ENCODE data around the gene ZNF20.
A peak's percentile ranks its signal among the peaks of the same experiment; 100 is the strongest.

The ZNF20 gene
- 0.35 to 1.4 (median 0.52) reads per million in 3 donors for total RNA-seq

DNA sequence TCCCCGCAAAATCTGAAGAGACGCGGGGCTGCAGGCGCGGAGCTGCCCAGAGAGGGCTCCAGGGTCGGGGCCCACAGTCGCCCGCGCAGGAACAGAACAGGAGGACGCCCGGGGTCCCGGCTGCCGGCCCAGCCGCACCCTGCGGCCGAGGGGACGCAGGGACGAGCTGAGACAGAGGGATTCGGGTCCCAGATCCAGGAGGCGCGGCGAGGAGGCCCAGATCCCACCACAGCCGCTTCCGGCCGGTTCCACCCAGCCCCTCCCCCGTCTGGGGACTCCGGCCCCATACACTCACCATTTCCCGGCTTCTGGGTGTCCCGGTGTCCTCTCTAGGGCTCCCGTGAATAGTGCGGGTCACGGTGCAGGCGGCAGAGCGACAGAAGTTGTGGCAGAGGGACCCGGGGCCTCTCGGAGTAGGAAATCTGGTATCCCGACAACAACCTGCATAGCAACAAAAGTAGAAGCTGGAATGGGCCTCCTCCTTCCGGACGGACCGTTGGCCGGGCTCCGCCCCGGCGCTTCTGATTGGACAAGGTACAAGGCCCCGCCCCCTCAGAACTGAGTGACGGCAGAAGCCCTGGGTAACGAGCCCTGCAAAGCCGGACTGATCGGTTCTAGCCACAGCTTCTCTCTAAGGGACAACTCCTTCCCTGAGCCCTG, at the start of gene ZNF20:
TSS of gene ZNF20 (minus strand) at position 466 of the 660 bp plus-strand sequence. CDS start at position 298, 168 bp downstream.
- Histone ChIP-seq H3K27me3 (replicated peaks; ENCODE audit: control insufficient read depth, insufficient read depth, low read length, poor library complexity, severe bottlenecking) (no peaks in the 10 kb centered on the region), H3K27ac (ENCODE audit: insufficient read depth, low read length, poor library complexity, severe bottlenecking) (peak within 1 kb of the TSS; percentile 55), H3K4me1 (ENCODE audit: control insufficient read depth, insufficient read depth, low read length, poor library complexity, severe bottlenecking) (peaks cover 17% of the 10 kb centered on the region), H3K36me3 (ENCODE audit: control insufficient read depth, insufficient read depth, low read length) (peaks cover 8% of the 10 kb centered on the region), H3K4me3 (ENCODE audit: insufficient read depth, low read depth, low read length, poor library complexity, severe bottlenecking) (peak within 1 kb of the TSS; percentile 92), H3K9me3 (ENCODE audit: control insufficient read depth, low read length) (peaks cover under 1% of the 10 kb centered on the region)
- peak; percentile 77 to 84 (median 79) for DNase-seq

DNA sequence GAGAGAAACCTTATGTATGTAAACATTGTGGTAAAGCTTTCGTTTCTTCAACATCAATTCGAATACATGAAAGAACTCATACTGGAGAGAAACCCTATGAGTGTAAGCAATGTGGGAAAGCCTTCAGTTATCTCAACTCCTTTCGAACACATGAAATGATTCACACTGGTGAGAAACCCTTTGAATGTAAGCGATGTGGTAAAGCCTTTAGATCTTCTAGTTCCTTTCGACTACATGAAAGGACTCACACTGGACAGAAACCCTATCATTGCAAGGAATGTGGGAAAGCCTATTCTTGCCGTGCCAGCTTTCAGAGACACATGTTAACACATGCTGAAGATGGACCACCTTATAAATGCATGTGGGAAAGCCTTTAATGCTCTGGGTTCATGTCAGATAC, 47.5 kb upstream of the ZNF20 start:
- Histone ChIP-seq H3K27ac (ENCODE audit: insufficient read depth, low read length, poor library complexity, severe bottlenecking) (no peak overlapping the region), H3K9me3 (ENCODE audit: control insufficient read depth, low read length) (peaks cover 74% of the 10 kb centered on the region), H3K4me3 (ENCODE audit: insufficient read depth, low read depth, low read length, poor library complexity, severe bottlenecking) (no peak overlapping the region), H3K36me3 (ENCODE audit: control insufficient read depth, insufficient read depth, low read length) (peaks cover 62% of the 10 kb centered on the region), H3K27me3 (replicated peaks; ENCODE audit: control insufficient read depth, insufficient read depth, low read length, poor library complexity, severe bottlenecking) (no peaks in the 10 kb centered on the region), H3K4me1 (ENCODE audit: control insufficient read depth, insufficient read depth, low read length, poor library complexity, severe bottlenecking) (no peaks in the 10 kb centered on the region)
- DNase-seq: no peak

DNA sequence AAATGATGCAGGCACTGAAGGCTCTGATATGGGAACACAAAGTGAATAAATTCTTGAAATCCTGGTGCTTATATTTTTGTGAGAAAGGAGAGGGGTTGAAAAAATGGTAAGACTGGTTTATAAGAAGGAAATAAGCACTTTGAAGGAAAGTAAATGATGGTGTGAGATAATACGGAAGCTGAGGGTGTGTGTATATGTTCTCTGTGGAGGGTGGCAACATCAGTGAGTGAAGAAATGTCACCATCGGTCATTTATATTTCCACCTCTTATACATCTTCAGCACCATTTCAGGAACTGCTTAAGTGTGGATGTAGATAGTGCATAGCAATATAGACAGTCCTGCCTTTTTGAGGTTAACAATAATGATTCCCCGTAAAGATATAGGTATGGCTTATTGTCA, 40.2 kb upstream of the ZNF20 start:
- Histone ChIP-seq H3K36me3 (ENCODE audit: control insufficient read depth, insufficient read depth, low read length) (peaks cover 35% of the 10 kb centered on the region), H3K4me1 (ENCODE audit: control insufficient read depth, insufficient read depth, low read length, poor library complexity, severe bottlenecking) (no peaks in the 10 kb centered on the region), H3K27ac (ENCODE audit: insufficient read depth, low read length, poor library complexity, severe bottlenecking) (no peak overlapping the region), H3K9me3 (ENCODE audit: control insufficient read depth, low read length) (peaks cover 30% of the 10 kb centered on the region), H3K27me3 (replicated peaks; ENCODE audit: control insufficient read depth, insufficient read depth, low read length, poor library complexity, severe bottlenecking) (no peaks in the 10 kb centered on the region), H3K4me3 (ENCODE audit: insufficient read depth, low read depth, low read length, poor library complexity, severe bottlenecking) (no peak overlapping the region)
- no peak for DNase-seq

DNA sequence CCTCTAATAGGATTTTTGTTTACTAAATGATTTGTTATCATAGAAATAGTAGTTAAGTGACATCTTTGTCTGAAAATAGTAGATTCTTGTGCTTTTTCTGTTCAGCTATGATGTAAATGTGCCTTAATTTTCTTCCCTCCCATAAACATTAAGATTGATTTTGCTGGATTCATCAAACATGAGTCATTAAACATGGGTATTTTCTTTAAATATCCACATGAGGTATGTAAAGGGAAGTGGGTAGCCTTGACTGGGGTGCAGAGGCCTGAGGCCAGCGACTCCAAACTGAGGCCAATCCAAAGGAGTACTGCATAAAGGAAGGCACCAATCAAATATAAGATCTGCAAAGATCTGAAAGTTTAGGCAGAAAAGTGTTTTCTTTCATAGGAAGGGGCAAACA, 26.5 kb upstream of the ZNF20 start:
- no peak for DNase-seq

DNA sequence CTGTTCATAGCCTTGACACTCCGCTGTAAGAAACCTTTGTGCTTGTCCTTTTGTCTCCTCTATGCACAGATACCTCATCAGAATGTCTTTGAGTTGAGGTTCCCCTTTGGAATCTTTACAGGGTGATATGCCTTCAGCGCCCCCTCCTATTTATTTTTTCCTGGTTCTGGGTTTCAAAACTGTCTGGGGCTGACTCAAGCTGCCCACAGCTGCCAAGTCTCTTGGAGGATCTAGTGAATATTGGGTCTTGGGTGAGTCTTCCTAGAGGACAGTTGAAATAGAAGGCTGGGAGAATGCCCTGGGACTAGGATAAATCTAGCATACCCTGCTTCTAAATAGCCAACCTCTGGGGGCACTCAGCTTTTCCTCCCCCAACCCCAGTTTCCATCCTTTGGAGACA, 23.7 kb upstream of the ZNF20 start:
- H3K27me3 ChIP-seq (replicated peaks; ENCODE audit: control insufficient read depth, insufficient read depth, low read length, poor library complexity, severe bottlenecking): no peaks in the 10 kb centered on the region
- H3K9me3 ChIP-seq (ENCODE audit: control insufficient read depth, low read length): no peaks in the 10 kb centered on the region
- DNase-seq: no peak
- peaks cover 6% of the 10 kb centered on the region for H3K4me1 ChIP-seq (ENCODE audit: control insufficient read depth, insufficient read depth, low read length, poor library complexity, severe bottlenecking)
- peaks cover 9% of the 10 kb centered on the region for H3K36me3 ChIP-seq (ENCODE audit: control insufficient read depth, insufficient read depth, low read length)
- H3K27ac ChIP-seq (ENCODE audit: insufficient read depth, low read length, poor library complexity, severe bottlenecking): peak overlapping the region; percentile 97
- peak overlapping the region; percentile 99 for H3K4me3 ChIP-seq (ENCODE audit: insufficient read depth, low read depth, low read length, poor library complexity, severe bottlenecking)

More for the DNA sequence above, 26.5 kb upstream of the ZNF20 start:
- Histone ChIP-seq H3K4me3 (ENCODE audit: insufficient read depth, low read depth, low read length, poor library complexity, severe bottlenecking) (no peak overlapping the region), H3K36me3 (ENCODE audit: control insufficient read depth, insufficient read depth, low read length) (peaks cover 17% of the 10 kb centered on the region), H3K9me3 (ENCODE audit: control insufficient read depth, low read length) (no peaks in the 10 kb centered on the region), H3K27me3 (replicated peaks; ENCODE audit: control insufficient read depth, insufficient read depth, low read length, poor library complexity, severe bottlenecking) (no peaks in the 10 kb centered on the region), H3K4me1 (ENCODE audit: control insufficient read depth, insufficient read depth, low read length, poor library complexity, severe bottlenecking) (peaks cover 6% of the 10 kb centered on the region), H3K27ac (ENCODE audit: insufficient read depth, low read length, poor library complexity, severe bottlenecking) (no peak overlapping the region)

DNA sequence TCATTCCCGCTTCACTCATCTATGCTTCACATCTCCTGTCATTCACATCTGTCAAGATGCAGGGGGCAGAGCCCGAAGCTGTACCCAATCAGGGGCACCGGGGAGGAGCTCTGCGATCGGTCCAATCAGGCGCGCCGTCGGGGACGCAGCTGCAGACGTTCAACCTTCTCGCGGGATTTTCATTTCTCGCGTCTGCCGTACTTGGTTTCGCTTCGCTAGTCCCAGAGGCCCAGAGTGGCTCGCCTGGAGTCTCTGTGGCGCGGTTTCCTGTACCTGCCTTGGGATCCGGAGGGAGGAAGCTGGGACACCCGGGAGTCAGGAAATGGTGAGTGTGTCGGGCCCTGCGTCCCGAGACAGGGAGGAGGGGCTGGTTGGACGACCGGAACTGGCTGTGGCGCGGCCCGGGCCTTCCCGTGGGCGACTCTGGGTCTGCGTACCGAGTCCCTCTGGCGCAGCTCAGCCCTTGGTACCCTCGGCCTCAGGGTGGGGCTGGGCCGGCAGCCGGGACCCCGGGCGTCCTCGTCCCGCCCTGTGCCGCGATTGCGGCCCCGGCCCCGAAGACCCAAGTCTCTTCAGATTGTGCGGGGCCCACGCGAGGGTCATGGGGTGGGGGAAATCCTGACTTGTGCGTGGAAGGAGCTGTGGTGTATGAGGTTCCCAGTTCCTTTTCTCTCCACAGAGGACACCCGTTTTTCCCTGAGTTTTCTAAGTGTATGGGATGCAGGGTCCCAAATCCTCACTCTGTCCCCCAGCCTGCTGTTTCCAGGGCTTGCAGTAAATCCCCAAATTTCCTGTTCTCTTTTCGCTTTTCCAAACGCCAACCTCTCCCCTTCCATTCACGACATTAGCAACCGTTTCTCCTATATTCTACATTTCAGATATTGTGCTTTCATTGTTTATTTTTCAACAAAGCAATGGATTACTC, 23.0 kb upstream of the ZNF20 start, which contains the start of gene ZNF136:
TSS of gene ZNF136 (plus strand) at position 215 of the 925 bp plus-strand sequence. CDS start at position 323, 108 bp downstream.
- Histone ChIP-seq H3K36me3 (ENCODE audit: control insufficient read depth, insufficient read depth, low read length) (peaks cover 9% of the 10 kb centered on the region), H3K9me3 (ENCODE audit: control insufficient read depth, low read length) (no peaks in the 10 kb centered on the region), H3K4me1 (ENCODE audit: control insufficient read depth, insufficient read depth, low read length, poor library complexity, severe bottlenecking) (peaks cover 6% of the 10 kb centered on the region), H3K27me3 (replicated peaks; ENCODE audit: control insufficient read depth, insufficient read depth, low read length, poor library complexity, severe bottlenecking) (no peaks in the 10 kb centered on the region), H3K27ac (ENCODE audit: insufficient read depth, low read length, poor library complexity, severe bottlenecking) (peak within 1 kb of the TSS; percentile 97), H3K4me3 (ENCODE audit: insufficient read depth, low read depth, low read length, poor library complexity, severe bottlenecking) (peak within 1 kb of the TSS; percentile 99)
- peak; percentile 80 to 92 (median 87) for DNase-seq

DNA sequence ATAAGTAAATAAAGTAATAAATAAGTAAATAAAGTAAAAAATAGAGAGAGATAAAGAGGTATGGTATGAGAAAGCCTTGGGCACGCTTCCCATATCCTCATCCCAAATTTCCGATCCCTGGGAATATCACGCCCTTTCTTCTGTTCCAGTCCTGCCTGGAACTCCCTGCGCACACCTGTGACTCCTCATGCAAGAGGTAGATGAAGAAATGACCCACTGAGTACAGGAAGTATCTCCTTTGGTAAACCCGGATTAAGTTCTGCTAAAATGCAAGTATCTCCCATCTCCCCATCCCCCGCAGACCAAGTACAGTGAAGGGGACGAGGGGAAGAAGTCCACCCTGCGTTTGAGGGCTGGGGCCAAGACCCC, 22.3 kb upstream of the ZNF20 start:
- H3K27me3 ChIP-seq (replicated peaks; ENCODE audit: control insufficient read depth, insufficient read depth, low read length, poor library complexity, severe bottlenecking): no peaks in the 10 kb centered on the region
- H3K36me3 ChIP-seq (ENCODE audit: control insufficient read depth, insufficient read depth, low read length): peaks cover 9% of the 10 kb centered on the region
- no peaks in the 10 kb centered on the region for H3K9me3 ChIP-seq (ENCODE audit: control insufficient read depth, low read length)
- H3K4me1 ChIP-seq (ENCODE audit: control insufficient read depth, insufficient read depth, low read length, poor library complexity, severe bottlenecking): peaks cover 6% of the 10 kb centered on the region
- peak overlapping the region; percentile 97 for H3K27ac ChIP-seq (ENCODE audit: insufficient read depth, low read length, poor library complexity, severe bottlenecking)
- DNase-seq: peak in 1 of 3 donors; percentile 15
- peak overlapping the region; percentile 99 for H3K4me3 ChIP-seq (ENCODE audit: insufficient read depth, low read depth, low read length, poor library complexity, severe bottlenecking)

DNA sequence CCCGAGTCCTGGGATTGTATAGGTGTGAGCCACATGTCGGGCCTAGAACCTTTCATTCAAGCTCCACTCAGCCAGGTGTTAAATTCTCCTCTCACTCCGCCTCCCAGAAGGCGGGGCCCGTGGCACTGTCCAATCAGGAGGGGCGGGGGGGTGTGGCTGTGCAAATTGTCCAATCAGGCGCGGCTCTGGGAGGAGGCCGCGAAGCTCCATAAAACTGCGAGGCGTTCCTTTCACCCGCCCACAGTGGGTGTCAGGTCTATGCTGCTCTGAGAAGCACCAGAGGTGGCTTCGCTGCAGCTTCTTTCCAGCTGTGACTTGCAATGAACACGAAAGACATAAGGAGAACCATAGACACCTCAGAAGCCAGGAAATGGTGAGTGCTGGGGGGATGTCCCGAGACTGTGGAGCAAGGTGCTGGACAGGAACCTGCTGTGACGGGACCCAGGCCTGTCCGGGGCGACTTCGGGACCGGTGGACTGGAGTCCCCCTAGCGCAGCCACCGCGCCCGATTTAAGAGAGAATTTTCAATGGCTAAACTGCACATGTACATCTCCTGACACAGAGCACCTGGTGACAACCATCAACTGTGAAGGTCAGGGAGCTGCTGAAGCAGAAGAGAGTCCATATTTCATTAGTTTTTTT, 19.7 kb upstream of the ZNF20 start:
- H3K36me3 ChIP-seq (ENCODE audit: control insufficient read depth, insufficient read depth, low read length): peaks cover 3% of the 10 kb centered on the region
- no peaks in the 10 kb centered on the region for H3K27me3 ChIP-seq (replicated peaks; ENCODE audit: control insufficient read depth, insufficient read depth, low read length, poor library complexity, severe bottlenecking)
- H3K9me3 ChIP-seq (ENCODE audit: control insufficient read depth, low read length): no peaks in the 10 kb centered on the region
- H3K27ac ChIP-seq (ENCODE audit: insufficient read depth, low read length, poor library complexity, severe bottlenecking): no peak overlapping the region
- H3K4me1 ChIP-seq (ENCODE audit: control insufficient read depth, insufficient read depth, low read length, poor library complexity, severe bottlenecking): peaks cover 6% of the 10 kb centered on the region
- DNase-seq: no peak
- H3K4me3 ChIP-seq (ENCODE audit: insufficient read depth, low read depth, low read length, poor library complexity, severe bottlenecking): no peak overlapping the region

DNA sequence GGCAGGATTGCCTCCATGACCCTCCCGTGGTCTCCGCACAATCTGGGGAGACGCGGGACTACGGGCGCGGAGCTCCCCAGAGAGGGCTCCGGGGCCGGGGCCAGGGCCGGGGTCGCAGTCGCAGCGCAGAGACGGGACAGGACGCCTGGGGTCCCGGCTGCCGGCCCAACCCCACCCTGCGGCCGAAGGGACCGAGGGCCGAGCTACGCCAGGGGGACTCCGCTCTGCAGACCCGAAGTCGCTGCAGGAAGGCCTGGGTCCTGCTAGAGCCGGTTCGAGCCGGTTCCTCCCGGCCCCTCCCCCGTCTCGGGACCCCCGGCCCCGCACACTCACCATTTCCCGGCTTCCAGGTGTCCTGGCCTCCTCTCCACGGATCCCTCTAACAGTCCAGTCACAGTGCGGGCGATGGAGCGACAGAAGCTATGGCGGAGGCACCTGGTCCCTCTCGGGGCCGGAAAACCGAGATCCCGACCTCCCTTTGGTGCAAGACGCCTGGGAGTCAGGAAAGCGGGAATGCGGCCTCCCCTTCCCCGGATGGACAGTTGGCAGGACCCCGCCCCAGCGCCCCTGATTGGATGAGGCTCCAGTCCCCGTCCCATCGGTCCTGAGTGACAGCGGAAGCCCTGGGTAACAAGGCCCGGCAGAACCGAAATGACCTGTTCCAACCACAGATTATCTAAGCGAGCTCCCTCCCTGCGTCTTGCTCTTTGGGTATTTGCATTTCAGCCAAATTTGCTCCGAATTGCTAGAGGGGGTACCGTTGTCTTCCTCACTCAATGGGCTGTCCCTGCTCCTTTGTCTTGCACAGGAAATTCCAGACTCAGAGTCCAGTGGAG, 16.3 kb upstream of the ZNF20 start, which contains the start of gene ZNF625:
TSS of gene ZNF625 (minus strand) at position 512 of the 836 bp plus-strand sequence. CDS start at position 336, 176 bp downstream.
- Histone ChIP-seq H3K4me1 (ENCODE audit: control insufficient read depth, insufficient read depth, low read length, poor library complexity, severe bottlenecking) (no peaks in the 10 kb centered on the region), H3K4me3 (ENCODE audit: insufficient read depth, low read depth, low read length, poor library complexity, severe bottlenecking) (peak within 1 kb of the TSS; percentile 72), H3K27ac (ENCODE audit: insufficient read depth, low read length, poor library complexity, severe bottlenecking) (peak within 1 kb of the TSS; percentile 3), H3K27me3 (replicated peaks; ENCODE audit: control insufficient read depth, insufficient read depth, low read length, poor library complexity, severe bottlenecking) (no peaks in the 10 kb centered on the region), H3K9me3 (ENCODE audit: control insufficient read depth, low read length) (no peaks in the 10 kb centered on the region), H3K36me3 (ENCODE audit: control insufficient read depth, insufficient read depth, low read length) (no peaks in the 10 kb centered on the region)
- no peak for DNase-seq
